Right atrium auricular region (tissue), 2 donors: Measurements from ENCODE around the gene SEC63. TPM values are rescaled to one million over a fixed set of nuclear protein-coding genes. Genes with fewer than 3 reads are reported as not detected.
"Not testable (repeated sequence)": the region's sequence is repeated elsewhere in the genome, so short reads cannot be mapped to it uniquely, and the experiment has no call there.

Experiments
- DNase-seq: peaks from one replicate; pipeline ENCODE4 v3.0.0-alpha.2; 2019; ENCODE audit warnings: low spot score
- H3K27ac ChIP-seq, 2 donors: fragments of 200-600 bp; sonication (generic); 1 replicate in 1 of 2; 2 replicates in 1 of 2; pipeline ENCODE4 v1.5.1; 2016 to 2019
- H3K27me3 ChIP-seq, 2 donors: fragments of 200-600 bp; sonication (generic); one replicate each; pipeline versions ENCODE4 v1.5.1 to v1.6.0; 2017 to 2019
- H3K36me3 ChIP-seq: fragments of 200-600 bp; sonication (generic); one replicate; pipeline ENCODE4 v1.5.1; 2016
- H3K4me1 ChIP-seq, 2 donors: fragments of 200-600 bp; sonication (generic); one replicate each; pipeline versions ENCODE4 v1.5.1 to v1.6.0; 2017 to 2019
- H3K4me3 ChIP-seq, 2 donors: fragments of 200-600 bp; sonication (generic); 1 replicate in 1 of 2; 2 replicates in 1 of 2; pipeline ENCODE4 v1.5.1; 2017 to 2019; ENCODE audit warnings: mild to moderate bottlenecking in 1 of 2, moderate library complexity in 1 of 2
- H3K9me3 ChIP-seq, 2 donors: fragments of 200-600 bp; sonication (generic); one replicate each; pipeline ENCODE4 v1.5.1; 2019
- CTCF ChIP-seq, 2 donors: fragments of 200-600 bp; sonication (generic); IDR thresholded peaks; one replicate each; pipeline ENCODE4 v1.5.1; 2019; ENCODE audit warnings: antibody characterized with exemption in 2 of 2
- total RNA-seq, 2 donors: library from RNA; depleted of rRNA; stranded (reverse); fragments of >200 nt; gene quantifications; one replicate each; pipeline ENCODE4 v1.1.0, GENCODE V29; 2016

SEC63 gene
- total RNA-seq: 10 to 100 TPM; 14.5 to 18.9 TPM

GRCh38 chr6:107957909-107958688 is at the start of gene SEC63:
TSS of gene SEC63 (minus strand) at chr6:107958208. CDS start at chr6:107958009, 199 bp downstream.
- Histone ChIP-seq H3K9me3 (no peaks in the 10 kb centered on the region), H3K27me3 (no peaks in the 10 kb centered on the region), H3K4me3 (peak within 1 kb of the TSS; percentile 87 to 93), H3K27ac (peak within 1 kb of the TSS; percentile 91), H3K4me1 (peaks cover 0 to 27% of the 10 kb centered on the region in 2 donors), H3K36me3 (no peaks in the 10 kb centered on the region)
- no peak for TF ChIP-seq CTCF (IDR thresholded peaks at IDR 0.05)
- peak; percentile 96 for DNase-seq

GRCh38 chr6:108005961-108006360 is 48.0 kb upstream of the SEC63 start:
- Histone ChIP-seq H3K4me1 (no peaks in the 10 kb centered on the region), H3K27me3 (no peaks in the 10 kb centered on the region), H3K9me3 (peaks cover 0 to 18% of the 10 kb centered on the region in 2 donors), H3K4me3 (no peak overlapping the region), H3K36me3 (no peaks in the 10 kb centered on the region), H3K27ac (no peak overlapping the region)
- no peak for DNase-seq
- no peak for TF ChIP-seq CTCF (IDR thresholded peaks at IDR 0.05)

GRCh38 chr6:108004861-108005260 is 46.9 kb upstream of the SEC63 start:
- no peak for TF ChIP-seq CTCF (IDR thresholded peaks at IDR 0.05)
- no peaks in the 10 kb centered on the region for H3K27me3 ChIP-seq
- DNase-seq: no peak

GRCh38 chr6:108002365-108003221 is 44.6 kb upstream of the SEC63 start:
- no peak overlapping the region for H3K4me3 ChIP-seq
- no peaks in the 10 kb centered on the region for H3K4me1 ChIP-seq
- no peak for DNase-seq
- H3K27me3 ChIP-seq: no peaks in the 10 kb centered on the region
- H3K36me3 ChIP-seq: no peaks in the 10 kb centered on the region
- no peaks in the 10 kb centered on the region for H3K9me3 ChIP-seq
- H3K27ac ChIP-seq: no peak overlapping the region
- TF ChIP-seq CTCF (IDR thresholded peaks at IDR 0.05): no peak

More at GRCh38 chr6:108004861-108005260, 46.9 kb upstream of the SEC63 start:
- no peak overlapping the region for H3K27ac ChIP-seq
- no peak overlapping the region for H3K4me3 ChIP-seq
- H3K4me1 ChIP-seq: no peaks in the 10 kb centered on the region
- peaks cover 0 to 15% of the 10 kb centered on the region in 2 donors for H3K9me3 ChIP-seq
- no peaks in the 10 kb centered on the region for H3K36me3 ChIP-seq

- DNase-seq: no peak
- no peaks in the 10 kb centered on the region for H3K36me3 ChIP-seq
- TF ChIP-seq CTCF (IDR thresholded peaks at IDR 0.05): no peak
- no peaks in the 10 kb centered on the region for H3K9me3 ChIP-seq
- H3K4me3 ChIP-seq: no peak overlapping the region
- no peak overlapping the region for H3K27ac ChIP-seq
- H3K27me3 ChIP-seq: no peaks in the 10 kb centered on the region
- no peaks in the 10 kb centered on the region for H3K4me1 ChIP-seq
Measured at GRCh38 chr6:108001696-108002231, 43.8 kb upstream of the SEC63 start.

GRCh38 chr6:108000259-108000658 is 42.3 kb upstream of the SEC63 start:
- not testable (repeated sequence) for DNase-seq

More at GRCh38 chr6:108000259-108000658, 42.3 kb upstream of the SEC63 start:
- not testable (repeated sequence) for H3K36me3 ChIP-seq, H3K4me1 ChIP-seq, H3K27me3 ChIP-seq, H3K4me3 ChIP-seq, H3K27ac ChIP-seq, H3K9me3 ChIP-seq
